ENCODE measurements around the gene MYO3B. TPM values are rescaled to one million over a fixed set of nuclear protein-coding genes. Genes with fewer than 3 reads are reported as not detected.
"Not testable (repeated sequence)": the region's sequence is repeated elsewhere in the genome, so short reads cannot be mapped to it uniquely, and the experiment has no call there.

The MYO3B gene
- total RNA-seq, 1 donor from 2014 or later: under 0.01 TPM

- DNase-seq (ENCODE audit: low read depth, low spot score): no peak
Measured at GRCh38 chr2:170262343-170262742, 84.4 kb downstream of the MYO3B start.

GRCh38 chr2:170262806-170263205 lies 84.9 kb downstream of the MYO3B start:
- no peak for DNase-seq (ENCODE audit: low read depth, low spot score)

GRCh38 chr2:170263728-170264521 lies 86.0 kb downstream of the MYO3B start:
- DNase-seq (ENCODE audit: low read depth, low spot score): not testable (repeated sequence)

GRCh38 chr2:170264522-170264860 lies 86.5 kb downstream of the MYO3B start:
- DNase-seq (ENCODE audit: low read depth, low spot score): no peak

GRCh38 chr2:170264865-170265264 lies 86.9 kb downstream of the MYO3B start:
- no peak for DNase-seq (ENCODE audit: low read depth, low spot score)

- no peak for DNase-seq (ENCODE audit: low read depth, low spot score)
Measured at GRCh38 chr2:170265321-170265720, 87.4 kb downstream of the MYO3B start.

GRCh38 chr2:170266358-170266757 lies 88.4 kb downstream of the MYO3B start:
- DNase-seq (ENCODE audit: low read depth, low spot score): no peak

GRCh38 chr2:170267071-170267470 lies 89.1 kb downstream of the MYO3B start:
- DNase-seq (ENCODE audit: low read depth, low spot score): no peak

GRCh38 chr2:170270278-170270864 lies 92.4 kb downstream of the MYO3B start:
- DNase-seq (ENCODE audit: low read depth, low spot score): no peak

GRCh38 chr2:170271340-170271739 lies 93.4 kb downstream of the MYO3B start:
- DNase-seq (ENCODE audit: low read depth, low spot score): no peak

GRCh38 chr2:170276056-170276455 lies 98.1 kb downstream of the MYO3B start:
- DNase-seq (ENCODE audit: low read depth, low spot score): no peak

- no peak for DNase-seq (ENCODE audit: low read depth, low spot score)
Measured at GRCh38 chr2:170276925-170277629, 99.1 kb downstream of the MYO3B start.

GRCh38 chr2:170277951-170278350 lies 100.0 kb downstream of the MYO3B start:
- DNase-seq (ENCODE audit: low read depth, low spot score): no peak

- not testable (repeated sequence) for DNase-seq (ENCODE audit: low read depth, low spot score)
Measured at GRCh38 chr2:170279615-170280014, 101.7 kb downstream of the MYO3B start.

GRCh38 chr2:170282851-170283250 lies 104.9 kb downstream of the MYO3B start:
- no peak for DNase-seq (ENCODE audit: low read depth, low spot score)

- DNase-seq (ENCODE audit: low read depth, low spot score): no peak
Measured at GRCh38 chr2:170284205-170284604, 106.3 kb downstream of the MYO3B start.

- DNase-seq (ENCODE audit: low read depth, low spot score): no peak
Measured at GRCh38 chr2:170288859-170289258, 110.9 kb downstream of the MYO3B start.

GRCh38 chr2:170291474-170291873 lies 113.5 kb downstream of the MYO3B start:
- DNase-seq (ENCODE audit: low read depth, low spot score): no peak

GRCh38 chr2:170292415-170292814 lies 114.5 kb downstream of the MYO3B start:
- DNase-seq (ENCODE audit: low read depth, low spot score): no peak

- no peak for DNase-seq (ENCODE audit: low read depth, low spot score)
Measured at GRCh38 chr2:170297496-170297895, 119.5 kb downstream of the MYO3B start.

- DNase-seq (ENCODE audit: low read depth, low spot score): no peak
Measured at GRCh38 chr2:170298115-170298514, 120.2 kb downstream of the MYO3B start.

GRCh38 chr2:170298861-170299429 lies 121.0 kb downstream of the MYO3B start:
- DNase-seq (ENCODE audit: low read depth, low spot score): no peak

Data from pulmonary artery endothelial cell (primary cell).